Nephron progenitor cell (in vitro differentiated cells): ENCODE results near the gene ACP6.

Source experiments
- DNase-seq: peaks from one replicate; pipeline ENCODE4 v3.0.0; 2021
- H3K27ac Mint-ChIP-seq: 2 replicates; pipeline ENCODE4 v1.8.0; 2021; ENCODE audit warnings: mild to moderate bottlenecking, moderate library complexity, mixed read lengths
- H3K27me3 Mint-ChIP-seq: 2 replicates; pipeline ENCODE4 v1.8.0; 2021; ENCODE audit warnings: mild to moderate bottlenecking, low read depth, mixed read lengths; ENCODE audit not compliant: poor library complexity
- H3K36me3 Mint-ChIP-seq: 2 replicates; pipeline ENCODE4 v1.8.0; 2021; ENCODE audit warnings: low read depth, mixed read lengths
- H3K4me1 Mint-ChIP-seq: 2 replicates; pipeline ENCODE4 v1.8.0; 2021; ENCODE audit warnings: mixed read lengths
- H3K4me3 Mint-ChIP-seq: 2 replicates; pipeline ENCODE4 v1.8.0; 2021; ENCODE audit warnings: mild to moderate bottlenecking, moderate library complexity, mixed read lengths
- H3K9me3 Mint-ChIP-seq: 2 replicates; pipeline ENCODE4 v1.8.0; 2021; ENCODE audit warnings: mild to moderate bottlenecking, moderate library complexity, mixed read lengths
- TF ChIP-seq, protein P1 (sequence below): fragments of 200-600 bp; sonication (generic); IDR thresholded peaks from 2 replicates; pipeline ENCODE4 v1.5.0; 2021; ENCODE audit warnings: antibody characterized with exemption

The ACP6 gene

GRCh38 chr1:147643974-147644373, 26.4 kb downstream of the ACP6 start:
- DNase-seq: no peak
- TF ChIP-seq, protein P1, sequence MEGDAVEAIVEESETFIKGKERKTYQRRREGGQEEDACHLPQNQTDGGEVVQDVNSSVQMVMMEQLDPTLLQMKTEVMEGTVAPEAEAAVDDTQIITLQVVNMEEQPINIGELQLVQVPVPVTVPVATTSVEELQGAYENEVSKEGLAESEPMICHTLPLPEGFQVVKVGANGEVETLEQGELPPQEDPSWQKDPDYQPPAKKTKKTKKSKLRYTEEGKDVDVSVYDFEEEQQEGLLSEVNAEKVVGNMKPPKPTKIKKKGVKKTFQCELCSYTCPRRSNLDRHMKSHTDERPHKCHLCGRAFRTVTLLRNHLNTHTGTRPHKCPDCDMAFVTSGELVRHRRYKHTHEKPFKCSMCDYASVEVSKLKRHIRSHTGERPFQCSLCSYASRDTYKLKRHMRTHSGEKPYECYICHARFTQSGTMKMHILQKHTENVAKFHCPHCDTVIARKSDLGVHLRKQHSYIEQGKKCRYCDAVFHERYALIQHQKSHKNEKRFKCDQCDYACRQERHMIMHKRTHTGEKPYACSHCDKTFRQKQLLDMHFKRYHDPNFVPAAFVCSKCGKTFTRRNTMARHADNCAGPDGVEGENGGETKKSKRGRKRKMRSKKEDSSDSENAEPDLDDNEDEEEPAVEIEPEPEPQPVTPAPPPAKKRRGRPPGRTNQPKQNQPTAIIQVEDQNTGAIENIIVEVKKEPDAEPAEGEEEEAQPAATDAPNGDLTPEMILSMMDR: no peak
- Mint-ChIP-seq H3K4me1 (peaks cover 49% of the 10 kb centered on the region), H3K27ac (no peak overlapping the region), H3K9me3 (no peaks in the 10 kb centered on the region), H3K27me3 (peaks cover 4% of the 10 kb centered on the region), H3K4me3 (no peak overlapping the region), H3K36me3 (peaks cover 51% of the 10 kb centered on the region)

- Mint-ChIP-seq H3K36me3 (peaks cover 48% of the 10 kb centered on the region), H3K4me3 (no peak overlapping the region), H3K27ac (no peak overlapping the region), H3K4me1 (peaks cover 34% of the 10 kb centered on the region), H3K9me3 (no peaks in the 10 kb centered on the region), H3K27me3 (peaks cover 8% of the 10 kb centered on the region)
- DNase-seq: peak; percentile 37
- TF ChIP-seq, protein P1: peak; percentile 76
These were observed 28.4 kb downstream of the ACP6 start for GRCh38 chr1:147641695-147642592.

- Mint-ChIP-seq H3K27me3 (peaks cover 8% of the 10 kb centered on the region), H3K27ac (no peak overlapping the region), H3K4me3 (no peak overlapping the region), H3K4me1 (peaks cover 28% of the 10 kb centered on the region), H3K9me3 (no peaks in the 10 kb centered on the region), H3K36me3 (peaks cover 45% of the 10 kb centered on the region)
- no peak for DNase-seq
- TF ChIP-seq, protein P1: no peak
These were observed 29.0 kb downstream of the ACP6 start for GRCh38 chr1:147641291-147641690.

DNA sequence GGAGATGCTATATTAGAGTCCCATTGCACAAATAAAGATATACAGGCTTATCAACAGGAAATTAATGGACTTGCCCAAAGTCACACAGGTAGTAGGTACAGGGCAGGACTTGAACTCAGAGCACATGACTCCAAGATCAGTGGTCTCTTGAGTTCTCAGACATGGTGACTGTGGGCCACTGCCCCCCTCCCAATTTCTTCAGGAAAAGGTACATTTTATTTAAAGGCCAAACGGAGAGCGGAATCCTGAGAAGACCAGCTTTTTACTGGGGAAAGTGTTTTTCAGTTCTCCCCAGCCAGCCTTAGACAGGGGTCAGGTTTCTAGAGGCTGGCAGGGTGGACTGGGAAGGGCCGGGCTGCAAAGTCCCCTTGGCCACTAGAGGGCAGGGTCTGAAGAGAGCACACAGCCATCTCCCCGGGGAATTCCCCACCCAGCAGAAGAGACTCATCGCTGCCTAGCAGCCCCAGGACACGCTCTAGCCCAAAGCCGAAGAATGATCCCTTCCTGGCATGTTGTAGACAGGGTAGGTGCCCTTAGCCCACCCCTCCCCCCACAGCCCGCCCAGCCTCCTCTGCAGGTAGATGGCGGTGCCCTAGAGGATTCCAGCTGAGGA, 29.7 kb downstream of the ACP6 start:
- H3K36me3 Mint-ChIP-seq: peaks cover 45% of the 10 kb centered on the region
- peak; percentile 83 for DNase-seq

DNA sequence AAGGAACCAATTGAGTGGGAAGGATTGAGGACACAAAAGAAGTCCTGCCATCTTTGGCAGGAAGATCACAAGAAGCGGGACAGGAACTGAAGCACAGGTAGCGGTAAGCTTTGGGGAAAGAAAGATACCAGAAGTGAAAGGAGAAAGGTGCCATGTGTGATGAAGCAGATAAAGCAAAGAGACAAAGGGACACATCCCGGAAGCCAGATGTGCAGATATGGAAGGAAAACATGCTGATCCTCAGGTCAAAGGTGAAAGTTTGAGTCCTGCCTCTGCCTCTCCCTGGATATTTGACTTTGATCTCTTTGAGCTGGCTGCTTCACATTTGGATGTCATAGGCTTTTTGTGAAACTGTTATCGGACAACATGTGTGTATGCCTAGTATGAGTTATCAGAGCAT, 34.0 kb downstream of the ACP6 start:
- Mint-ChIP-seq H3K9me3 (no peaks in the 10 kb centered on the region), H3K27me3 (peaks cover 8% of the 10 kb centered on the region), H3K4me3 (no peak overlapping the region), H3K36me3 (peaks cover 38% of the 10 kb centered on the region), H3K27ac (no peak overlapping the region), H3K4me1 (peaks cover 31% of the 10 kb centered on the region)
- no peak for DNase-seq
- TF ChIP-seq, protein P1: no peak

More for the DNA sequence above, 29.7 kb downstream of the ACP6 start:
- Mint-ChIP-seq H3K4me3 (no peak overlapping the region), H3K4me1 (peaks cover 25% of the 10 kb centered on the region), H3K27me3 (peaks cover 8% of the 10 kb centered on the region), H3K9me3 (no peaks in the 10 kb centered on the region), H3K27ac (no peak overlapping the region)
- TF ChIP-seq, protein P1: peak; percentile 77
